Measurements from ENCODE around the gene GRID2.

The GRID2 gene

DNA sequence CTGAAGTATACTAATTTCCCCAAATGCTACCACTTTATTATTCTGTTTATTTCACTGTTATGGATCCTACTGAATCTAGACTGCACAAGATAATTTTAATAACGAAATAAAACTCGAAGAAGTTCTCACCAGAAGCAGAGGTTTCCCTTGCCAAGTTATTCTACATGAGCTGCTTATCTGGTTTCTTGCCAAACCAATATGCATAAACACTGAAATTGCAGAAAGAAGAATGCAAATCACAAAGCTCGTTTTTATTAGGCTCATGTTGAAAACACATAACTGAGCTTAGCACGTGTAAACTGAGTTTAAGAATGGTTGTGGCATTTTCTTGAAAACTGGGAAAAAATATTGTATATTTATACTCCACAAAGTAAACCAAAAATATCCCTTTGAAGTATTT is 35.9 kb downstream of the GRID2 start:
- Histone ChIP-seq H3K27me3 (ENCODE audit: control insufficient read depth in 5 of 5, insufficient read depth in 4 of 5, low read length in 5 of 5) (no peaks in the 10 kb centered on the region), H3K9me3 (ENCODE audit: control insufficient read depth in 5 of 5, low read length in 5 of 5) (no peaks in the 10 kb centered on the region), H3K27ac (ENCODE audit: low read depth, low read length) (no peak overlapping the region), H3K4me3 (ENCODE audit: low read depth in 1 of 5, low read length in 5 of 5) (no peak overlapping the region), H3K36me3 (ENCODE audit: control insufficient read depth in 5 of 5, insufficient read depth in 5 of 5, low read length in 5 of 5) (no peaks in the 10 kb centered on the region), H3K4me1 (ENCODE audit: control insufficient read depth in 5 of 5, insufficient read depth in 5 of 5, low read length in 5 of 5) (peaks cover 0 to 2% (median under 1%) of the 10 kb centered on the region in 5 donors), H3K9ac (ENCODE audit: low read length in 5 of 5) (no peak overlapping the region)

DNA sequence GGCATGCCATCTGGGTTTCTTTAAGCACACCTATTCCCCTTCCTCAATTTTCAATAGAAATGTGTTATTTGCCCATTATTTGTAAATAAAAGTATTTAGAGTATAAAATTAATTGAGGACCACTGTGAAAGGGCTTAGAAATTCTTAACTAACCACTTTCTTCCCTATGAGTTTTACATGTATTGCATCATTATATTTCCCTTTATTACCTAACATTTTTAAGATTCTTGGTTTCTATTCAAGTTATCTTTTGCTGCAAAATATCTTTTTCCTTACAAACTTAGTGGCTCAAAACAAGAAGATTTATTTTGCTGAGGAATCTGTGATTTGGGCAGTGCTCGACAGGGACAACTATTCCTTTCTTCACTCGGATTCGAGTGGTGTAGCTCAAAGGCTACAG is 40.5 kb downstream of the GRID2 start:
- Histone ChIP-seq H3K9me3 (ENCODE audit: control insufficient read depth in 5 of 5, low read length in 5 of 5) (no peaks in the 10 kb centered on the region), H3K4me1 (ENCODE audit: control insufficient read depth in 5 of 5, insufficient read depth in 5 of 5, low read length in 5 of 5) (no peaks in the 10 kb centered on the region), H3K9ac (ENCODE audit: low read length in 5 of 5) (no peak overlapping the region), H3K27me3 (ENCODE audit: control insufficient read depth in 5 of 5, insufficient read depth in 4 of 5, low read length in 5 of 5) (no peaks in the 10 kb centered on the region), H3K36me3 (ENCODE audit: control insufficient read depth in 5 of 5, insufficient read depth in 5 of 5, low read length in 5 of 5) (no peaks in the 10 kb centered on the region), H3K27ac (ENCODE audit: low read depth, low read length) (no peak overlapping the region), H3K4me3 (ENCODE audit: low read depth in 1 of 5, low read length in 5 of 5) (no peak overlapping the region)

DNA sequence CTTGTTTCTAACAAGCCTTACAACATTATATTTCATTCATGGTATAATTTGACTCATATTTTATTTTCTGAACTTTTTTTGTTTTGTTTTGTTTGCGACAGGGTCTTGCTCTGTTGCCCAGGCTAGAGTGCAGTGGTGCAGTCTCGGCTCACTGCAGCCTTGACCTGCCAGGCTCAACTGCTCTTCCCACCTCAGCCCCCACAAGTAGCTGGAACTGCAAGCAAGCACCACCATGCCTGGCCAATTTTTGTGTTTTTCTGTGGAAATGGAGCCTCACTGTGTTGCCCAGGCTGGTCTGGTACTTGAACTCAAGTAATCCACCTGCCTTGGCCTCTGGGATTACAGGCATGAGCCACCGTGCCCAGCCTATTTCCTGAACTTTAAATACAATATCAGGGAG is 42.5 kb downstream of the GRID2 start:
- H3K27ac ChIP-seq (ENCODE audit: low read depth, low read length): no peak overlapping the region
- H3K27me3 ChIP-seq (ENCODE audit: control insufficient read depth in 5 of 5, insufficient read depth in 4 of 5, low read length in 5 of 5): no peaks in the 10 kb centered on the region
- H3K4me1 ChIP-seq (ENCODE audit: control insufficient read depth in 5 of 5, insufficient read depth in 5 of 5, low read length in 5 of 5): no peaks in the 10 kb centered on the region
- no peaks in the 10 kb centered on the region for H3K9me3 ChIP-seq (ENCODE audit: control insufficient read depth in 5 of 5, low read length in 5 of 5)
- H3K36me3 ChIP-seq (ENCODE audit: control insufficient read depth in 5 of 5, insufficient read depth in 5 of 5, low read length in 5 of 5): no peaks in the 10 kb centered on the region
- H3K4me3 ChIP-seq (ENCODE audit: low read depth in 1 of 5, low read length in 5 of 5): no peak overlapping the region
- no peak overlapping the region for H3K9ac ChIP-seq (ENCODE audit: low read length in 5 of 5)

DNA sequence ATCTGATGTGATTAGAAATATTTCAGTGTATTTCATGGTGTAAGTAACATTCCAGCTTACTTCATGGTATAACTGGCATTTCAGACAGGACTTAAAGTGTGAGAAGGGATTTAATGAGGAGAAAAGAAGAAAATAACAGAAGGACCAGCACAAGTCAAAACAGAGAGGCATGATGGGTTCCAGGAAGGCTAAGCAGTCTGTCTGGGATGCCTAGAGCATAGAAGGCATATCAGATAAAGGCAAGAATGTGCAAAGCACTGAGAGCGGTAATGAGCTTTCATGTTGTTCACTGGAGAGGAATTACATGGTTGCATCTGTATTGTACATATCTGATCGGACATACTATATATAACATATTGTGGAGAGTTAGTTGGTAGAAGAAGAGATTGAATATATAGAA is 54.2 kb downstream of the GRID2 start:
- Histone ChIP-seq H3K36me3 (ENCODE audit: control insufficient read depth in 5 of 5, insufficient read depth in 5 of 5, low read length in 5 of 5) (no peaks in the 10 kb centered on the region), H3K4me1 (ENCODE audit: control insufficient read depth in 5 of 5, insufficient read depth in 5 of 5, low read length in 5 of 5) (peaks cover 0 to 9% (median 0%) of the 10 kb centered on the region in 5 donors), H3K9ac (ENCODE audit: low read length in 5 of 5) (no peak overlapping the region), H3K27ac (ENCODE audit: low read depth, low read length) (no peak overlapping the region), H3K9me3 (ENCODE audit: control insufficient read depth in 5 of 5, low read length in 5 of 5) (no peaks in the 10 kb centered on the region), H3K4me3 (ENCODE audit: low read depth in 1 of 5, low read length in 5 of 5) (no peak overlapping the region), H3K27me3 (ENCODE audit: control insufficient read depth in 5 of 5, insufficient read depth in 4 of 5, low read length in 5 of 5) (no peaks in the 10 kb centered on the region)

DNA sequence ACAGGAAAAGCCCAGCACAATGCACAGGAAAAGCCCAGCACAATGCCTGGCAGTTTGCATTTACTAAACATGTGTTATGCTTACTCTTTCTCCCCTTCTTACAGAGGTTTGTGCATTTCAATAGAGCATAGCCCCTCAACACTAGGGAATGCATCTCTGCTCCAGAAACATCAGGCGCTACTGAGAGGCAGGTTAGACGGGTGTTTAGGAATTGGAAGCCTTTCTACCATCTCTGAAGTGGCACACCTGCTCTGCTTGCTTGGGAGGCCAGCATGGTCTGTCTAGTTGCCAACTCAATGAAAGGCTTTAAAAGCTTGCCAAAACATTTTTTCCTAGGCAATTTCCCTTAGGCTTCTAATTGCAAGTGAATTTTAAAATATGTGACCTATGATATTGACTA is 55.7 kb downstream of the GRID2 start:
- no peak overlapping the region for H3K9ac ChIP-seq (ENCODE audit: low read length in 5 of 5)
- no peak overlapping the region for H3K27ac ChIP-seq (ENCODE audit: low read depth, low read length)
- H3K27me3 ChIP-seq (ENCODE audit: control insufficient read depth in 5 of 5, insufficient read depth in 4 of 5, low read length in 5 of 5): no peaks in the 10 kb centered on the region
- H3K4me3 ChIP-seq (ENCODE audit: low read depth in 1 of 5, low read length in 5 of 5): no peak overlapping the region
- no peaks in the 10 kb centered on the region for H3K9me3 ChIP-seq (ENCODE audit: control insufficient read depth in 5 of 5, low read length in 5 of 5)
- no peaks in the 10 kb centered on the region for H3K36me3 ChIP-seq (ENCODE audit: control insufficient read depth in 5 of 5, insufficient read depth in 5 of 5, low read length in 5 of 5)
- peaks cover 0 to 9% (median 0%) of the 10 kb centered on the region in 5 donors for H3K4me1 ChIP-seq (ENCODE audit: control insufficient read depth in 5 of 5, insufficient read depth in 5 of 5, low read length in 5 of 5)

DNA sequence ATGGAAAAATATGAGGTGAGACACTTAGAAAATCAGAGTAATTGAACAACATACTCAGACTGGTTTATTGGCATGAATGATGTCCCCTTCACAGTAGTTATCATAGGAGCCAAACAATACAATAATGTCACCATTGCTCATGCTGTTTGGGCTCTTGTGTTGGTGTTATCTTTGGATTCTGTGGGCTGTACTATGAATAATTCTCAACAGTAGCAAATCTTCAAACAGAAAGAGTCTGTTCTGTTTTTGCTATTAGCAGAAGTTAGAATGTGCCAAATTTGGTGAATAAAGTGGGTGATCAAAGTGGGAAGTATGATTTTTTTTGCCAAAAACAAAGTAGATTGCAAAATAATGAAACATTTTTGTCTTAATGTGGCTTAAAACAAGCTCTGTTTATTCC is 58.3 kb downstream of the GRID2 start:
- H3K27ac ChIP-seq (ENCODE audit: low read depth, low read length): no peak overlapping the region

DNA sequence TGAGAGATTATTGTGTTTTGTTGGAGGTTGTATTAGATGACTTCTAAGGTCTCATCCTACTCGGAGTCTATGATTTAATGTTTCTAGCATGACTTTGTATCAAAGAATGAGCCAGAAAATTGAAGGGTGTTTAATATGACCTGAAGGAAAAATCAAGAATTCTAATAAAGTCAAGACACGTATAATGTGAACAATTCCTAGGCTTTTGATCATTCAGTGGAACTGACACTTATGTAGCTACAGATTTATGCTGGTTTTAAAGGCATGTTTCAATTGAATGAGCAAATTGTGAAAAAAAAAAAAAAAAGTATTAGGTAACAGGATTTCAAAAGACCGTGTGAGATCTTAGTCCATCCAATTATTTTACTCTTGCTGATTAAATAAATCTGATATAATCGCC is 64.9 kb downstream of the GRID2 start:
- no peak overlapping the region for H3K9ac ChIP-seq (ENCODE audit: low read length in 5 of 5)
- no peak overlapping the region for H3K4me3 ChIP-seq (ENCODE audit: low read depth in 1 of 5, low read length in 5 of 5)
- no peak overlapping the region for H3K27ac ChIP-seq (ENCODE audit: low read depth, low read length)
- H3K9me3 ChIP-seq (ENCODE audit: control insufficient read depth in 5 of 5, low read length in 5 of 5): no peaks in the 10 kb centered on the region
- no peaks in the 10 kb centered on the region for H3K36me3 ChIP-seq (ENCODE audit: control insufficient read depth in 5 of 5, insufficient read depth in 5 of 5, low read length in 5 of 5)
- H3K4me1 ChIP-seq (ENCODE audit: control insufficient read depth in 5 of 5, insufficient read depth in 5 of 5, low read length in 5 of 5): no peaks in the 10 kb centered on the region
- no peaks in the 10 kb centered on the region for H3K27me3 ChIP-seq (ENCODE audit: control insufficient read depth in 5 of 5, insufficient read depth in 4 of 5, low read length in 5 of 5)

More for the DNA sequence above, 58.3 kb downstream of the GRID2 start:
- Histone ChIP-seq H3K4me3 (ENCODE audit: low read depth in 1 of 5, low read length in 5 of 5) (no peak overlapping the region), H3K36me3 (ENCODE audit: control insufficient read depth in 5 of 5, insufficient read depth in 5 of 5, low read length in 5 of 5) (no peaks in the 10 kb centered on the region), H3K4me1 (ENCODE audit: control insufficient read depth in 5 of 5, insufficient read depth in 5 of 5, low read length in 5 of 5) (peaks cover 0 to 9% (median 0%) of the 10 kb centered on the region in 5 donors), H3K9ac (ENCODE audit: low read length in 5 of 5) (no peak overlapping the region), H3K9me3 (ENCODE audit: control insufficient read depth in 5 of 5, low read length in 5 of 5) (no peaks in the 10 kb centered on the region), H3K27me3 (ENCODE audit: control insufficient read depth in 5 of 5, insufficient read depth in 4 of 5, low read length in 5 of 5) (no peaks in the 10 kb centered on the region)

DNA sequence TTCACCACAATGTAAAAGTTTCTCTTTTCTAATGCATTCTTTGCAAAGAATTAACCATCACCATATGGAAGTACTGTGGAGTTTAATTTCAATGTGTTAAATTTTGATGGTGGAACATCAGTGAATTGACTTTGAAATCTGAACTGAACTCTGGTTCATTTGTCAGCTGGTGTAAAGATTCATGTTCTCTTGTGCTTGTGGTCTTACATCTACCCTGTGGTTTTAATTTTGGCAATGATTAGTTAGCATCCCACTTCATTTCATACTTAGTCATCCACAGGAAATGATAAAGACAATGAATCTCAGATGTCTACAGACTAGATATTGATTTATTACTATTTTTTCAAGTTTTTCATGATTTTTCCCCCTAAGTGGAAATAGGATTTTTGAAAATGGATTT is 77.8 kb downstream of the GRID2 start:
- Histone ChIP-seq H3K9me3 (ENCODE audit: control insufficient read depth in 5 of 5, low read length in 5 of 5) (no peaks in the 10 kb centered on the region), H3K4me1 (ENCODE audit: control insufficient read depth in 5 of 5, insufficient read depth in 5 of 5, low read length in 5 of 5) (no peaks in the 10 kb centered on the region), H3K27ac (ENCODE audit: low read depth, low read length) (no peak overlapping the region)

DNA sequence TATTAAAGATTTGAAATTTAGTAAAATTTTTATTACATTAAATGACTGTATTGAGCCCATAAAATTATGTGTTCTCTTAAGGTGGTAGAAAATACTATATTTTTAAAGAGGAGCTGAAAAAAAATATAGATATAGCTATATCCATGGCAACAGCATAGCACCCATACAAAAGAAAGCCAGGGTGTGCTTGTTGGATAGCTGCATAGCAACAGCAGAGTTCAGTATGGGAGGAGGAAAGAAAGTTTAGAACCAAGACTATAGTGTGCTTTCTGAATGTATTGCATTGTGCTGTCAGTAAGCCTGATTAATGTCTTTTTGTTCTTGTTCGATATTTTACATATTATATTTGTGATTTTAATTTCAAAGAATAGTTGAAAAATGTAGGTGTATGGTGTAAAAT is 78.4 kb downstream of the GRID2 start:
- Histone ChIP-seq H3K9me3 (ENCODE audit: control insufficient read depth in 5 of 5, low read length in 5 of 5) (no peaks in the 10 kb centered on the region), H3K4me1 (ENCODE audit: control insufficient read depth in 5 of 5, insufficient read depth in 5 of 5, low read length in 5 of 5) (no peaks in the 10 kb centered on the region), H3K27me3 (ENCODE audit: control insufficient read depth in 5 of 5, insufficient read depth in 4 of 5, low read length in 5 of 5) (no peaks in the 10 kb centered on the region), H3K4me3 (ENCODE audit: low read depth in 1 of 5, low read length in 5 of 5) (no peak overlapping the region), H3K27ac (ENCODE audit: low read depth, low read length) (no peak overlapping the region), H3K36me3 (ENCODE audit: control insufficient read depth in 5 of 5, insufficient read depth in 5 of 5, low read length in 5 of 5) (no peaks in the 10 kb centered on the region), H3K9ac (ENCODE audit: low read length in 5 of 5) (no peak overlapping the region)

More for the DNA sequence above, 77.8 kb downstream of the GRID2 start:
- Histone ChIP-seq H3K36me3 (ENCODE audit: control insufficient read depth in 5 of 5, insufficient read depth in 5 of 5, low read length in 5 of 5) (no peaks in the 10 kb centered on the region), H3K9ac (ENCODE audit: low read length in 5 of 5) (no peak overlapping the region), H3K4me3 (ENCODE audit: low read depth in 1 of 5, low read length in 5 of 5) (no peak overlapping the region), H3K27me3 (ENCODE audit: control insufficient read depth in 5 of 5, insufficient read depth in 4 of 5, low read length in 5 of 5) (no peaks in the 10 kb centered on the region)

DNA sequence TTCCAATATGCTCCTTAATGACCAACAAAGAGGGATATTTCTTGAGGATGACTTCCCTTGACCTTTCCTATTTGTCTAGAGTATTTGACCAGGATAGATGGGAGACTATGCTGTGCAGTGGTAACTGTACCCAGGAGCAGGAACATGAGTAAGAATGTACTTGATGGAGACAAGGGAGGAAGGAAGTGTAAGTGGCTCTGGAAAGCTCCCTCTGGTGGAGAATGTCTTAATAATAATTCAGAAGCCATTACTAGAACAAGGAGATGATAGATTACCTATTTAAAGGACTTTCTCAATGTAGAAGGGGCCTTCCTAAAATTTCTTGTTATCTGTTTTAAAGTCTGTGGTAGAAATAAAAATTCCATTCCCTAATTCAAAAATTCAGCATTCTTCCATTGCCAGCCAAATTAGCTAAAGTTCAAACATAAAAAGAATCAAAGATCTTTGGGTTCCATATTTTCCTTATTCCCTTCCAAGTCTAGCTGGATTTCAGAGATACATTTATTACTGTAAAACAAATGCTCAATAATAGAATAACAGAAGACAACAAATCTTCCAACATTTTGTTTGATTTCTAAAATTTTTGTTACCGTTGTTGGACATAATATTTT is 83.8 kb downstream of the GRID2 start:
- no peak overlapping the region for H3K4me3 ChIP-seq (ENCODE audit: low read depth in 1 of 5, low read length in 5 of 5)
- H3K9ac ChIP-seq (ENCODE audit: low read length in 5 of 5): no peak overlapping the region
- no peaks in the 10 kb centered on the region for H3K36me3 ChIP-seq (ENCODE audit: control insufficient read depth in 5 of 5, insufficient read depth in 5 of 5, low read length in 5 of 5)
- H3K27ac ChIP-seq (ENCODE audit: low read depth, low read length): no peak overlapping the region
- H3K4me1 ChIP-seq (ENCODE audit: control insufficient read depth in 5 of 5, insufficient read depth in 5 of 5, low read length in 5 of 5): no peaks in the 10 kb centered on the region
- no peaks in the 10 kb centered on the region for H3K9me3 ChIP-seq (ENCODE audit: control insufficient read depth in 5 of 5, low read length in 5 of 5)
- no peaks in the 10 kb centered on the region for H3K27me3 ChIP-seq (ENCODE audit: control insufficient read depth in 5 of 5, insufficient read depth in 4 of 5, low read length in 5 of 5)

DNA sequence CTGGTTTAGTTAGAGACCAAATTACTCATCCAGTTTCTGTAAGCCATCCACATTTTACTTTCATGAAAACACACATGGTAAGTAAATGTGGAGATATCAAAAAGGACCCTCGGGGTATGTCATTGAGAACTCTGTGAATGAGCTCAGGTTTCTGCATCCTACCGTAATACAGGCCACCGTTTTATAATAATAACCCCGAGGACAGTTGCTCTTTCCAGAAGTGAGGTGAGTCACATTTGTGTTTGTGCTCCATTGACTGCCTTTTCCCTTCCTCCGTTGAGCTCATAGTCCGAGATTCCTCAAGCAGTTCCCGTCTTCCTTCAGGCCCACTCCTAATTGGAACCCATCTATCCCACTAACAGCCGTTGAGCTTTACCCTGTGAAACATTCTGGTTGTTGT is 95.3 kb downstream of the GRID2 start:
- H3K27ac ChIP-seq (ENCODE audit: low read depth, low read length): no peak overlapping the region
- no peaks in the 10 kb centered on the region for H3K36me3 ChIP-seq (ENCODE audit: control insufficient read depth in 5 of 5, insufficient read depth in 5 of 5, low read length in 5 of 5)
- no peaks in the 10 kb centered on the region for H3K27me3 ChIP-seq (ENCODE audit: control insufficient read depth in 5 of 5, insufficient read depth in 4 of 5, low read length in 5 of 5)
- no peaks in the 10 kb centered on the region for H3K9me3 ChIP-seq (ENCODE audit: control insufficient read depth in 5 of 5, low read length in 5 of 5)
- H3K4me1 ChIP-seq (ENCODE audit: control insufficient read depth in 5 of 5, insufficient read depth in 5 of 5, low read length in 5 of 5): no peaks in the 10 kb centered on the region
- no peak overlapping the region for H3K9ac ChIP-seq (ENCODE audit: low read length in 5 of 5)
- no peak overlapping the region for H3K4me3 ChIP-seq (ENCODE audit: low read depth in 1 of 5, low read length in 5 of 5)

Data from subcutaneous abdominal adipose tissue (tissue), 5 donors.